Measurements from ENCODE around the gene HMGN4.
"Not testable (repeated sequence)": the region's sequence is repeated elsewhere in the genome, so short reads cannot be mapped to it uniquely, and the experiment has no call there.

The HMGN4 gene

DNA sequence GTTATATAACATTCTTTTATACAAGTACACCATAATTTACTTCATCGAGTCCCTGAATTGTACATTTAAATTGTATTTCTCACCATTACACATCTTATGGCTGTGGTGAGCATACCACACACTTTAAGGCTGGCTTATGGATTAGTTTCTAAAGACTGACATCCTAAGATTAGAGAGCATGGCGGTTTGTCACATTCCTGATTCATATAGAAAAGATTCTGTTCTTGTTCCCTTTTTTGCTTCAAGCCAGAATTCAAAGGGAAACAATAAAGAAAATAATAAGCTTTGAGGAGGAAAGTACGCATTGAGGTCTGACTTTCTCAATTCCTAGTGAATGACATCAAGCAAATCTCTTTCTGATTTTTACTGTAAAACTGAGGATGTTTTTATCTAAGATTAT, 35.5 kb upstream of the HMGN4 start:
- CTCF ChIA-PET = no interaction called here
- POLR2A ChIA-PET = no interaction called here
- TF ChIP-seq, protein P1, sequence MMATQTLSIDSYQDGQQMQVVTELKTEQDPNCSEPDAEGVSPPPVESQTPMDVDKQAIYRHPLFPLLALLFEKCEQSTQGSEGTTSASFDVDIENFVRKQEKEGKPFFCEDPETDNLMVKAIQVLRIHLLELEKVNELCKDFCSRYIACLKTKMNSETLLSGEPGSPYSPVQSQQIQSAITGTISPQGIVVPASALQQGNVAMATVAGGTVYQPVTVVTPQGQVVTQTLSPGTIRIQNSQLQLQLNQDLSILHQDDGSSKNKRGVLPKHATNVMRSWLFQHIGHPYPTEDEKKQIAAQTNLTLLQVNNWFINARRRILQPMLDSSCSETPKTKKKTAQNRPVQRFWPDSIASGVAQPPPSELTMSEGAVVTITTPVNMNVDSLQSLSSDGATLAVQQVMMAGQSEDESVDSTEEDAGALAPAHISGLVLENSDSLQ (IDR thresholded peaks at IDR 0.05) = no peak
- TF ChIP-seq L3MBTL2 (conservative IDR thresholded peaks at IDR 0.05) (no peak), SP1 (IDR thresholded peaks at IDR 0.05) (no peak), FOXM1 (IDR thresholded peaks at IDR 0.05; ENCODE audit: borderline replicate concordance) (no peak), CTBP1 (IDR thresholded peaks at IDR 0.05; ENCODE audit: borderline replicate concordance) (no peak), HDGF (IDR thresholded peaks at IDR 0.05; ENCODE audit: borderline replicate concordance) (no peak), SUZ12 (IDR thresholded peaks at IDR 0.05) (no peak), FOXA1 (IDR thresholded peaks at IDR 0.05) (no peak), BHLHE40 (IDR thresholded peaks at IDR 0.05; ENCODE audit: borderline replicate concordance) (no peak), FOXK2 (IDR thresholded peaks at IDR 0.05) (no peak), NFRKB (IDR thresholded peaks at IDR 0.05) (no peak), TARDBP (IDR thresholded peaks at IDR 0.05) (no peak), ZNF384 (IDR thresholded peaks at IDR 0.05) (no peak), LEF1 (IDR thresholded peaks at IDR 0.05; ENCODE audit: borderline replicate concordance) (no peak), ARNT (IDR thresholded peaks at IDR 0.05) (no peak), ELF4 (IDR thresholded peaks at IDR 0.05) (no peak)
- DNase-seq (ENCODE audit: extremely low spot score) = no peak

DNA sequence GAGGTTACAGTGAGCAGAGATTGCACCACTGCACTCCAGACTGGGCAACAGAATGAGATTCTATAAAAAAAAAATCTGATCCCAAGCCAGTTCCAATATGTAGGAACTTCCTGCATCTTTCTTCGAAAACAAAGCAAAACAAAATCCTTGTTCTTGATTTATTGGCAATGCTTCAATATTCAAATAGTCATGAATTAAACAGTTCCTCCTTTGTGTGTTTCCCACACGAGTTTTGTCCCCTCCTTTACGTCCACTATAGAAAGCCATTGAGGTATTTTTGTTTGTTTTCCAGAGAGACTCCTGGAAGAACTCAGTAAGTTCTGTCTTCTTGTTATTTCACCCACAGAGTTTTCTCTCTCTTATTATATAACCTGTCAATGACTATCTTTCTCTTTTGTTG, 30.5 kb upstream of the HMGN4 start:
- TF ChIP-seq ELF4 (IDR thresholded peaks at IDR 0.05) (no peak), FOXK2 (IDR thresholded peaks at IDR 0.05) (no peak), TARDBP (IDR thresholded peaks at IDR 0.05) (no peak), BHLHE40 (IDR thresholded peaks at IDR 0.05; ENCODE audit: borderline replicate concordance) (no peak), SUZ12 (IDR thresholded peaks at IDR 0.05) (no peak), LEF1 (IDR thresholded peaks at IDR 0.05; ENCODE audit: borderline replicate concordance) (no peak), FOXA1 (IDR thresholded peaks at IDR 0.05) (no peak), L3MBTL2 (conservative IDR thresholded peaks at IDR 0.05) (no peak), HDGF (IDR thresholded peaks at IDR 0.05; ENCODE audit: borderline replicate concordance) (no peak), SP1 (IDR thresholded peaks at IDR 0.05) (no peak), CTBP1 (IDR thresholded peaks at IDR 0.05; ENCODE audit: borderline replicate concordance) (no peak), NFRKB (IDR thresholded peaks at IDR 0.05) (no peak), ARNT (IDR thresholded peaks at IDR 0.05) (no peak)
- ChIA-PET POLR2A (no interaction called here), CTCF (no interaction called here)
- no peak for DNase-seq (ENCODE audit: extremely low spot score)

- DNase-seq (ENCODE audit: extremely low spot score); CTCF ChIA-PET: not testable (repeated sequence)
Measured at GRCh38 chr6:26511033-26511432, 27.1 kb upstream of the HMGN4 start.

GRCh38 chr6:26514984-26515383, 23.2 kb upstream of the HMGN4 start:
- no peak for DNase-seq (ENCODE audit: extremely low spot score)
- ChIA-PET CTCF (no interaction called here), POLR2A (no interaction called here)
- TF ChIP-seq FOXK2 (IDR thresholded peaks at IDR 0.05) (no peak), TARDBP (IDR thresholded peaks at IDR 0.05) (no peak), FOXA1 (IDR thresholded peaks at IDR 0.05) (no peak), FOXM1 (IDR thresholded peaks at IDR 0.05; ENCODE audit: borderline replicate concordance) (no peak), CTBP1 (IDR thresholded peaks at IDR 0.05; ENCODE audit: borderline replicate concordance) (no peak), SP1 (IDR thresholded peaks at IDR 0.05) (no peak), ELF4 (IDR thresholded peaks at IDR 0.05) (no peak), BHLHE40 (IDR thresholded peaks at IDR 0.05; ENCODE audit: borderline replicate concordance) (no peak), LEF1 (IDR thresholded peaks at IDR 0.05; ENCODE audit: borderline replicate concordance) (no peak)

More at GRCh38 chr6:26511033-26511432, 27.1 kb upstream of the HMGN4 start:
- POLR2A ChIA-PET = not testable (repeated sequence)

DNA sequence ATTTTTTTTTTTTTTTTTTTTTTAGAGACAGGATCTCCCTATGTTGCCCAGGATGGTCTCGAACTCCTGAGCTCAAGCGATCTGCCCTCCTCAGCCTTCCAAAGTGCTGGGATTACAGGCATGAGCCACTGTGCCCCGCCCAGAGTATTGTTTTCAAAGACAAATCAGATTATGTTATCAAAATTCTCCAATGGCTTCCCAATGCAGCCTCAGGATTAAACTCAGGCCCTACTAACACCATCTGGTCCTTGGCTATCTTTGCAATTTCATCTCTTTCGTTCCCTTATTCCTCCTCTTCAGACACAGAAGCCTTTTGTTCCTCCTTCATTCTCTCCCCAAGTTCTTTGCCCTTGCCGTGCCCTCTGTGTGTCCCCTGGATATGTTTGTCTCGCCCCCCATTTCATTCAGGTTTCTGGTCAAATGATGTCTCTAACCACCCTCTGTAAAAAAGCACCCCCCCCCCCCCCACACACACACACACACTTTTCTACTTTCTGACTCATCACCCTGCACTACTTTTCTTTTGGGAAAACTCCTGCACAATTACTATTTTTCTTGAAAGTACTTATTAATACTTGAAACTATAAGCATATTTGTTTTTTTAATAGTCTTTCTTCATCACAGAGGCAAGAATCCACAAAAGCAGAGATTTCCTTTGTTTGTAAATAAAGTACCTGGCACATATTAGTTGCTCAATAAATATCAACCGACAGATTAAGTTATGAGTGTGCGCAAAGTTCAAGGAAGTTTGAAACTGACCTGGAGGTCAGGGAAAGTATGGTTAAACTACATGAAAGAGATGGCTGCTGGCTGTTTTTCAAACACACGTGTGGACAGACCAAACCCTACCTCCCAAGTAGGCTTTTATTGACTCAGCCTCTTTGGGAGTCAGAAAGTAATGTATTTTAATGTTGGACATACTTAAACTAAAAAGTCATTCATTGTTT, 21.4 kb upstream of the HMGN4 start:
- CTCF ChIA-PET = no interaction called here
- TF ChIP-seq SUZ12 (IDR thresholded peaks at IDR 0.05) = no peak
- no peak for TF ChIP-seq ARNT (IDR thresholded peaks at IDR 0.05)
- no peak for TF ChIP-seq CTBP1 (IDR thresholded peaks at IDR 0.05; ENCODE audit: borderline replicate concordance)
- TF ChIP-seq NFRKB (IDR thresholded peaks at IDR 0.05) = no peak
- TF ChIP-seq FOXA1 (IDR thresholded peaks at IDR 0.05) = no peak
- no peak for TF ChIP-seq FOXK2 (IDR thresholded peaks at IDR 0.05)
- no peak for TF ChIP-seq LEF1 (IDR thresholded peaks at IDR 0.05; ENCODE audit: borderline replicate concordance)
- no peak for TF ChIP-seq HDGF (IDR thresholded peaks at IDR 0.05; ENCODE audit: borderline replicate concordance)
- no peak for TF ChIP-seq ELF4 (IDR thresholded peaks at IDR 0.05)
- no peak for TF ChIP-seq L3MBTL2 (conservative IDR thresholded peaks at IDR 0.05)
- TF ChIP-seq ZNF384 (IDR thresholded peaks at IDR 0.05) = no peak
- no peak for TF ChIP-seq FOXM1 (IDR thresholded peaks at IDR 0.05; ENCODE audit: borderline replicate concordance)
- TF ChIP-seq SP1 (IDR thresholded peaks at IDR 0.05) = no peak
- TF ChIP-seq, protein P1 (IDR thresholded peaks at IDR 0.05) = no peak
- no peak for TF ChIP-seq BHLHE40 (IDR thresholded peaks at IDR 0.05; ENCODE audit: borderline replicate concordance)
- POLR2A ChIA-PET = no interaction called here
- no peak for DNase-seq (ENCODE audit: extremely low spot score)

DNA sequence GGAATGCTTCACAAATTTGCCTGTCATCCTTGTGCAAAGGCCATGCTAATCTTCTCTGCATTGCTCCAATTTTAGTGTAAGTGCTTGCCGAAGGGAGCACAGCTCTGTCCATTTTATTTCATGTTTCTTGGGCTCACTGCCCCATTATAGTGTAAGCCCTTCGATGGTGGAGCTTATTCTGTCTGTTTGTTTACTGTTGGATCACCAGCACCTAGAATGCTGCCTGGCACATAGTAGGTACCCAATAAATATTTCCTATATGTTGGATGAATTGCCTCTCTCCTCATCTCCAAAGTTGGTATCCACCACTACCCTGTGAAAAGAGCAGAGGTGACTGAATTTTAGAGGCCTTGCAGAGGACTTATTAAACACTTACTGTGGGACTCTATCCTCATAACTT, 18.8 kb upstream of the HMGN4 start:
- POLR2A ChIA-PET = interaction anchor here (1.3 to 1.4 kb wide), 2 partner anchors 14 to 19 kb away, joined by 3 to 5 read pairs; partner anchors contain the start of gene HMGN4
- CTCF ChIA-PET = no interaction called here
- TF ChIP-seq SP1 (IDR thresholded peaks at IDR 0.05) = no peak
- DNase-seq (ENCODE audit: extremely low spot score) = no peak
